HL-60 (cell line): ENCODE results near the gene CAMSAP1.

ENCODE experiments used
- CTCF ChIP-seq: IDR thresholded peaks from one replicate; pipeline ENCODE4 v1.5.1; 2011; ENCODE audit warnings: low read length, control low read depth, inconsistent platforms; ENCODE audit not compliant: insufficient read depth
- POLR2AphosphoS5 ChIP-seq: IDR thresholded peaks from 2 replicates; pipeline ENCODE4 v1.6.1; 2012; ENCODE audit warnings: low read depth

GRCh38 chr9:135764731-135765130, 142.6 kb downstream of the CAMSAP1 start:
- TF ChIP-seq CTCF (no peak), POLR2AphosphoS5 (no peak)
